IMR-90 (cell line): ENCODE results near the gene TUBGCP2. TPM values are rescaled to one million over a fixed set of nuclear protein-coding genes. Genes with fewer than 3 reads are reported as not detected.

Source experiments
- ATAC-seq: fragments of 200-7000 bp; cut with Tn5 transposase; 2 replicates; pipeline ENCODE4 v1.9.1; 2020; ENCODE audit warnings: low read depth, mild to moderate bottlenecking, moderate library complexity
- BruUV-seq: library from RNA; stranded (reverse); fragments of 400-500 nt; replicated peaks from 2 replicates; lab custom pipeline; 2021; lab: Mats Ljungman, UMichigan
- CTCF ChIA-PET: fragments of 300-600 bp; formaldehyde crosslinking; extraction: SDS; loops from one replicate; lab custom pipeline; 2021; ENCODE audit warnings: antibody characterized with exemption; lab: Yijun Ruan, JAX
- POLR2A ChIA-PET: fragments of 300-600 bp; sonication (Branson Sonifier 250); formaldehyde crosslinking; loops from one replicate; lab custom pipeline; 2022; ENCODE audit warnings: antibody characterized with exemption; ENCODE audit not compliant: unreplicated experiment; lab: Charles Lee
- DNase-seq: peaks from one replicate; pipeline ENCODE4 v3.0.0; 2013
- H2AFZ ChIP-seq: replicated peaks from 2 replicates; pipeline ENCODE3; 2013; ENCODE audit warnings: low read length, mild to moderate bottlenecking; ENCODE audit not compliant: poor library complexity
- H2AK5ac ChIP-seq: 2 replicates; pipeline ENCODE4 v1.6.1; 2013; ENCODE audit warnings: low read depth, low read length, inconsistent platforms
- H2AK9ac ChIP-seq: replicated peaks from 2 replicates; pipeline ENCODE3; 2013; ENCODE audit warnings: mild to moderate bottlenecking, low read depth, low read length, moderate library complexity; ENCODE audit not compliant: poor library complexity
- H2BK120ac ChIP-seq: 2 replicates; pipeline ENCODE4 v1.6.1; 2013; ENCODE audit warnings: low read depth, low read length, inconsistent platforms
- H2BK15ac ChIP-seq: 3 replicates; pipeline ENCODE4 v1.6.1; 2013; ENCODE audit warnings: low read depth, low read length, inconsistent platforms
- H2BK20ac ChIP-seq: 2 replicates; pipeline ENCODE4 v1.6.1; 2013; ENCODE audit warnings: low read depth, mild to moderate bottlenecking, inconsistent platforms, low read length, moderate library complexity
- H2BK5ac ChIP-seq: 2 replicates; pipeline ENCODE4 v1.6.1; 2013; ENCODE audit warnings: mild to moderate bottlenecking, low read depth, low read length, inconsistent platforms; ENCODE audit not compliant: poor library complexity, severe bottlenecking
- H3K14ac ChIP-seq: replicated peaks from 2 replicates; pipeline ENCODE4 v1.6.1; 2013; ENCODE audit warnings: low read depth, low read length, inconsistent platforms
- H3K18ac ChIP-seq: 2 replicates; pipeline ENCODE4 v1.6.1; 2013; ENCODE audit warnings: low read depth, low read length, control low read depth
- H3K23ac ChIP-seq: 2 replicates; pipeline ENCODE4 v1.6.1; 2013; ENCODE audit warnings: low read depth, low read length, inconsistent platforms
- H3K27ac ChIP-seq: 2 replicates; pipeline ENCODE4 v1.5.1; 2013; ENCODE audit warnings: mild to moderate bottlenecking, control low read depth, low read length; ENCODE audit not compliant: insufficient read depth
- H3K27me3 ChIP-seq: 2 replicates; pipeline ENCODE4 v1.6.1; 2013; ENCODE audit warnings: low read length; ENCODE audit not compliant: control insufficient read depth, insufficient read depth
- H3K36me3 ChIP-seq: 2 replicates; pipeline ENCODE4 v1.6.1; 2013; ENCODE audit warnings: low read length, mixed read lengths; ENCODE audit not compliant: control insufficient read depth, insufficient read depth
- H3K4ac ChIP-seq: 2 replicates; pipeline ENCODE4 v1.6.1; 2013; ENCODE audit warnings: low read depth, low read length, inconsistent platforms
- H3K4me1 ChIP-seq: 2 replicates; pipeline ENCODE4 v1.6.1; 2013; ENCODE audit warnings: low read length, mixed read lengths; ENCODE audit not compliant: control insufficient read depth, insufficient read depth
- H3K4me2 ChIP-seq: 2 replicates; pipeline ENCODE4 v1.6.1; 2013; ENCODE audit warnings: low read depth, mild to moderate bottlenecking, control low read depth, low read length, moderate library complexity
- H3K4me3 ChIP-seq: 2 replicates; pipeline ENCODE4 v1.5.1; 2013; ENCODE audit warnings: low read depth, mild to moderate bottlenecking, control low read depth, low read length, moderate library complexity; ENCODE audit not compliant: insufficient read depth
- H3K56ac ChIP-seq: 2 replicates; pipeline ENCODE4 v1.6.1; 2013; ENCODE audit warnings: low read length, inconsistent platforms; ENCODE audit not compliant: insufficient read depth; ENCODE audit errors: extremely low read depth
- H3K79me1 ChIP-seq, 2 experiments: 2 replicates each; pipeline ENCODE4 v1.6.1; 2013; ENCODE audit warnings: low read length in 2 of 2, inconsistent platforms in 1 of 2, low read depth in 1 of 2
- H3K9ac ChIP-seq: 2 replicates; pipeline ENCODE4 v1.6.1; 2013; ENCODE audit warnings: low read depth, low read length, control low read depth
- H3K9me1 ChIP-seq: 2 replicates; pipeline ENCODE4 v1.6.1; 2013; ENCODE audit warnings: low read length, inconsistent platforms; ENCODE audit not compliant: insufficient read depth
- H3K9me3 ChIP-seq: 2 replicates; pipeline ENCODE4 v1.6.1; 2013; ENCODE audit warnings: low read length; ENCODE audit not compliant: control insufficient read depth, insufficient read depth
- H4K20me1 ChIP-seq: 2 replicates; pipeline ENCODE4 v1.6.1; 2013; ENCODE audit warnings: low read length, inconsistent platforms; ENCODE audit not compliant: insufficient read depth
- H4K5ac ChIP-seq: 2 replicates; pipeline ENCODE4 v1.6.1; 2013; ENCODE audit warnings: mild to moderate bottlenecking, low read depth, low read length, control low read depth
- H4K8ac ChIP-seq, 2 experiments: 2 replicates each; pipeline ENCODE4 v1.6.1; 2013; ENCODE audit warnings: low read depth in 2 of 2, low read length in 2 of 2, control low read depth in 1 of 2, inconsistent platforms in 1 of 2
- H4K91ac ChIP-seq: 2 replicates; pipeline ENCODE4 v1.6.1; 2013; ENCODE audit warnings: low read depth, low read length, inconsistent platforms; ENCODE audit not compliant: insufficient read depth
- BHLHE40 ChIP-seq: fragments of 150-350 bp; IDR thresholded peaks from 2 replicates; pipeline ENCODE4 v1.6.1; 2016; ENCODE audit warnings: mild to moderate bottlenecking, low read depth, low read length
- CEBPB ChIP-seq: IDR thresholded peaks from 2 replicates; pipeline ENCODE4 v1.6.1; 2012; ENCODE audit warnings: low read depth, low read length, improper control_type of control experiment
- CHD1 ChIP-seq: IDR thresholded peaks from 2 replicates; pipeline ENCODE4 v1.6.1; 2012; ENCODE audit warnings: low read depth, low read length, improper control_type of control experiment
- FOS ChIP-seq: fragments of 150-350 bp; IDR thresholded peaks from 2 replicates; pipeline ENCODE4 v1.6.1; 2016; ENCODE audit warnings: low read depth, low read length
- MAFK ChIP-seq: IDR thresholded peaks from 2 replicates; pipeline ENCODE4 v1.6.1; 2012; ENCODE audit warnings: low read depth, low read length, improper control_type of control experiment
- MAZ ChIP-seq: IDR thresholded peaks from 2 replicates; pipeline ENCODE4 v1.6.1; 2012; ENCODE audit warnings: low read depth, mild to moderate bottlenecking, low read length, improper control_type of control experiment, moderate library complexity, borderline replicate concordance
- MXI1 ChIP-seq: IDR thresholded peaks from 2 replicates; pipeline ENCODE4 v1.6.1; 2012; ENCODE audit warnings: low read depth, mild to moderate bottlenecking, low read length, moderate library complexity, borderline replicate concordance
- NFE2L2 ChIP-seq: fragments of 150-350 bp; IDR thresholded peaks from 2 replicates; pipeline ENCODE4 v1.6.1; 2016; ENCODE audit warnings: low read depth, mild to moderate bottlenecking, low read length
- POLR2A ChIP-seq: IDR thresholded peaks from 2 replicates; pipeline ENCODE4 v1.6.1; 2012; ENCODE audit warnings: mild to moderate bottlenecking, low read depth, low read length
- RAD21 ChIP-seq: IDR thresholded peaks from 2 replicates; pipeline ENCODE4 v1.6.1; 2012; ENCODE audit warnings: low read length, improper control_type of control experiment
- RCOR1 ChIP-seq: IDR thresholded peaks from 2 replicates; pipeline ENCODE4 v1.6.1; 2012; ENCODE audit warnings: mild to moderate bottlenecking, low read length, improper control_type of control experiment; ENCODE audit not compliant: insufficient replicate concordance
- RFX5 ChIP-seq: IDR thresholded peaks from 2 replicates; pipeline ENCODE4 v1.8.0; 2012; ENCODE audit warnings: low read depth, mild to moderate bottlenecking, low read length, moderate library complexity
- SMC3 ChIP-seq: fragments of 150-350 bp; IDR thresholded peaks from 2 replicates; pipeline ENCODE4 v1.6.1; 2016; ENCODE audit warnings: low read depth, mild to moderate bottlenecking, antibody characterized with exemption, low read length, moderate library complexity
- WGBS, 2 experiments: methylation state at CpG; one replicate each; pipeline versions ENCODE4 v1.1.5 to v1.1.7; 2013; ENCODE audit warnings: missing lambda C conversion rate in 2 of 2; ENCODE audit not compliant: insufficient read length in 1 of 2; ENCODE audit errors: extremely low coverage in 2 of 2; 5-methylcytosine and 5-hydroxymethylcytosine counted together
- dilution Hi-C: fragments of 300-500 bp; cut with HindIII; formaldehyde crosslinking; loops from one replicate; pipeline ENCODE4 v1.14.3; 2018; ENCODE audit warnings: low sequenced_read_pairs; ENCODE audit not compliant: unreplicated experiment
- in situ Hi-C: fragments of 300-500 bp; cut with MboI; formaldehyde crosslinking; loops from 3 replicates; pipeline ENCODE4 v1.14.3; 2019; ENCODE audit warnings: low sequenced_read_pairs, inconsistent platforms, mixed read lengths
- intact Hi-C: fragments of 100-400 bp; cut with micrococcal nuclease; formaldehyde crosslinking; loops from 2 replicates; pipeline ENCODE4 v1.10.0; 2022
- polyA plus RNA-seq, 3 experiments: library from polyadenylated mRNA; depleted of rRNA; stranded (reverse); fragments of >200 nt; gene quantifications; 2 replicates each; pipeline ENCODE4 v1.2.3, GENCODE V29; 2012; ENCODE audit warnings: low replicate concordance in 1 of 3
- total RNA-seq: library from RNA; depleted of rRNA; stranded (reverse); fragments of >200 nt; gene quantifications from 2 replicates; pipeline ENCODE4 v1.2.3, GENCODE V29; 2012
- TF ChIP-seq, protein P1 (sequence below): fragments of 150-350 bp; IDR thresholded peaks from 2 replicates; pipeline ENCODE4 v1.6.1; 2016; ENCODE audit warnings: low read depth, mild to moderate bottlenecking, low read length, moderate library complexity, borderline replicate concordance
- TF ChIP-seq, protein P2 (sequence below): fragments of 150-350 bp; IDR thresholded peaks from 2 replicates; pipeline ENCODE4 v1.6.1; 2017; ENCODE audit warnings: mild to moderate bottlenecking, antibody characterized with exemption, low read length, low read depth
- TF ChIP-seq, protein P3 (sequence below): conservative IDR thresholded peaks from 2 replicates; pipeline ENCODE4 v1.5.1; 2012; ENCODE audit warnings: mild to moderate bottlenecking, low read depth, low read length, improper control_type of control experiment

The TUBGCP2 gene
- total and polyA plus RNA-seq, 2 of the 4 experiments (the other 2 are of a cell fraction) = 48.1 to 72.6 TPM

DNA sequence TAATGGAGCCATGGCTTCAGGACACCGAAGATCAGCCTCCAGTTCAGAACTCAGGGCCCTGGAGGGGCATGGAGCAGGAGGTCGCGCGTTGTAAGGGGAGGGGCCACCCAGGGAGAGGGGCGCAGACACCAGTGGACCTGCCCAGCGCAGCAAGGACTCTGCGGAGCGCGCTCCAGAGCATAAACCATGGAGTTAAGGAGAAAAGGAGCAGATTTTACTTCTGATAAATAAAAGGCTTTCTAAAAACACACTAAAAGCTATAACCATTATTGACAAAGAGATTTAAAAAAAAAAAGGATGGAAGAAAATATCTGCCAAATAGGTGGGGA, 17.5 kb upstream of the TUBGCP2 start:
- no peak for ATAC-seq
- H3K4me3 ChIP-seq = peak overlapping the region; percentile 48; the same call in 1 of the 2 replicates
- no peak overlapping the region for H3K27ac ChIP-seq
- H2AK9ac ChIP-seq = peak overlapping the region; percentile 72
- no peak for DNase-seq
- no peaks in the 10 kb centered on the region for H3K9me3 ChIP-seq
- no peak overlapping the region for H2BK120ac ChIP-seq
- 0 out of 2 replicates have a peak, but pooled peaks cover 6% of the 10 kb centered on the region for H3K9me1 ChIP-seq
- H2BK5ac ChIP-seq = no peak overlapping the region
- H2AK5ac ChIP-seq = no peak overlapping the region
- H3K14ac ChIP-seq = no peak overlapping the region
- TF ChIP-seq BHLHE40 (no peak), MXI1 (no peak), CEBPB (no peak), CHD1 (no peak), MAZ (no peak), POLR2A (no peak), SMC3 (no peak), FOS (no peak), MAFK (no peak), RCOR1 (no peak), NFE2L2 (no peak), RAD21 (no peak), RFX5 (no peak)
- TF ChIP-seq, protein P1, sequence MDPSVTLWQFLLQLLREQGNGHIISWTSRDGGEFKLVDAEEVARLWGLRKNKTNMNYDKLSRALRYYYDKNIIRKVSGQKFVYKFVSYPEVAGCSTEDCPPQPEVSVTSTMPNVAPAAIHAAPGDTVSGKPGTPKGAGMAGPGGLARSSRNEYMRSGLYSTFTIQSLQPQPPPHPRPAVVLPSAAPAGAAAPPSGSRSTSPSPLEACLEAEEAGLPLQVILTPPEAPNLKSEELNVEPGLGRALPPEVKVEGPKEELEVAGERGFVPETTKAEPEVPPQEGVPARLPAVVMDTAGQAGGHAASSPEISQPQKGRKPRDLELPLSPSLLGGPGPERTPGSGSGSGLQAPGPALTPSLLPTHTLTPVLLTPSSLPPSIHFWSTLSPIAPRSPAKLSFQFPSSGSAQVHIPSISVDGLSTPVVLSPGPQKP = no peak
- TF ChIP-seq, protein P2, sequence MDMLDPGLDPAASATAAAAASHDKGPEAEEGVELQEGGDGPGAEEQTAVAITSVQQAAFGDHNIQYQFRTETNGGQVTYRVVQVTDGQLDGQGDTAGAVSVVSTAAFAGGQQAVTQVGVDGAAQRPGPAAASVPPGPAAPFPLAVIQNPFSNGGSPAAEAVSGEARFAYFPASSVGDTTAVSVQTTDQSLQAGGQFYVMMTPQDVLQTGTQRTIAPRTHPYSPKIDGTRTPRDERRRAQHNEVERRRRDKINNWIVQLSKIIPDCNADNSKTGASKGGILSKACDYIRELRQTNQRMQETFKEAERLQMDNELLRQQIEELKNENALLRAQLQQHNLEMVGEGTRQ = no peak
- TF ChIP-seq, protein P3, sequence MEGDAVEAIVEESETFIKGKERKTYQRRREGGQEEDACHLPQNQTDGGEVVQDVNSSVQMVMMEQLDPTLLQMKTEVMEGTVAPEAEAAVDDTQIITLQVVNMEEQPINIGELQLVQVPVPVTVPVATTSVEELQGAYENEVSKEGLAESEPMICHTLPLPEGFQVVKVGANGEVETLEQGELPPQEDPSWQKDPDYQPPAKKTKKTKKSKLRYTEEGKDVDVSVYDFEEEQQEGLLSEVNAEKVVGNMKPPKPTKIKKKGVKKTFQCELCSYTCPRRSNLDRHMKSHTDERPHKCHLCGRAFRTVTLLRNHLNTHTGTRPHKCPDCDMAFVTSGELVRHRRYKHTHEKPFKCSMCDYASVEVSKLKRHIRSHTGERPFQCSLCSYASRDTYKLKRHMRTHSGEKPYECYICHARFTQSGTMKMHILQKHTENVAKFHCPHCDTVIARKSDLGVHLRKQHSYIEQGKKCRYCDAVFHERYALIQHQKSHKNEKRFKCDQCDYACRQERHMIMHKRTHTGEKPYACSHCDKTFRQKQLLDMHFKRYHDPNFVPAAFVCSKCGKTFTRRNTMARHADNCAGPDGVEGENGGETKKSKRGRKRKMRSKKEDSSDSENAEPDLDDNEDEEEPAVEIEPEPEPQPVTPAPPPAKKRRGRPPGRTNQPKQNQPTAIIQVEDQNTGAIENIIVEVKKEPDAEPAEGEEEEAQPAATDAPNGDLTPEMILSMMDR = no peak
- no peaks in the 10 kb centered on the region for H3K36me3 ChIP-seq
- ChIA-PET POLR2A (no interaction called here), CTCF (no interaction called here)
- H3K4me1 ChIP-seq = peaks cover 18% of the 10 kb centered on the region
- dilution Hi-C loops = no loop called here
- peak overlapping the region; percentile 86 for H2AFZ ChIP-seq
- WGBS, 2 experiments = 13% methylated on average over 1 of the region's 9 CpGs; no CpG with 5 or more reads in 1 of the 2 experiments
- 0 out of 2 replicates have a peak, but pooled peaks cover 3% of the 10 kb centered on the region for H4K20me1 ChIP-seq
- no peak overlapping the region for H3K9ac ChIP-seq
- H4K8ac ChIP-seq = no peak overlapping the region
- no peak overlapping the region for H4K5ac ChIP-seq
- in situ Hi-C loops = loop anchor here (10.0 kb wide), 1 partner anchor 169 kb away; no protein-coding TSS in a partner anchor
- no peak overlapping the region for H3K23ac ChIP-seq
- no TSS peak for BruUV-seq
- H3K18ac ChIP-seq = no peak overlapping the region
- no peaks in the 10 kb centered on the region for H3K79me1 ChIP-seq
- no peak overlapping the region for H2BK15ac ChIP-seq
- H3K4ac ChIP-seq = no peak overlapping the region
- intact Hi-C loops = loop anchor here (10.0 kb wide), 2 partner anchors 49 to 199 kb away; partner anchors contain the start of genes CYP2E1, ECHS1 and PAOX
- peaks cover 18% of the 10 kb centered on the region for H3K27me3 ChIP-seq
- no peak overlapping the region for H3K4me2 ChIP-seq
- no peak overlapping the region for H3K56ac ChIP-seq
- no peak overlapping the region for H4K91ac ChIP-seq
- H2BK20ac ChIP-seq = no peak overlapping the region
